DOHH2 (cell line): ENCODE results near the gene LRRC8B.

Experiments used
- EZH2phosphoT487 ChIP-seq: fragments of 200-600 bp; sonication (generic); IDR thresholded peaks from 2 replicates; pipeline ENCODE4 v1.6.1; 2017; ENCODE audit warnings: borderline replicate concordance, mild to moderate bottlenecking, antibody characterized with exemption, low read length, moderate library complexity, mixed read lengths
- TF ChIP-seq, protein P1 (sequence below): fragments of 200-600 bp; sonication (generic); IDR thresholded peaks from one replicate; pipeline ENCODE4 v1.5.1; 2014; ENCODE audit warnings: antibody characterized with exemption, mild to moderate bottlenecking, low read depth, low read length; ENCODE audit not compliant: poor library complexity, severe bottlenecking

DNA sequence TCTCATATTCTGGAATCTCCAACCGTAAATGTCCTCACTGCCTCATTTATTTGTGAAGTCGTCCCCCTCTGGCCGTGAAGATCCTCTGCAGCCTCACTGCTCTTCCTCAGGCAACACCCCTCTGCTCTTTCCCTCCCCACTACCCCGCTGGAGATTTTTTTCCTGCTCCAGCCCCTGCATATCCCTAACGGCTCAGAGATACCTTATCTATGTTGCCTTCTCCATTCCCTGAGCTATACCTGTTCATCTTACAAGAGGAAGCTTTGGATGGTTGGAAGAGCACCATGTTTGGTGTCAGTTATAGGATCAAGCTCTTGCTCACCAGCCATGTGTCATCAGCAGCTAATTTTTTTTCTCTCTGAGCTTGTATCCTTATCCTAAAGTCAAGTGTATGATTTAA is 26.4 kb downstream of the LRRC8B start:
- TF ChIP-seq, protein P1, sequence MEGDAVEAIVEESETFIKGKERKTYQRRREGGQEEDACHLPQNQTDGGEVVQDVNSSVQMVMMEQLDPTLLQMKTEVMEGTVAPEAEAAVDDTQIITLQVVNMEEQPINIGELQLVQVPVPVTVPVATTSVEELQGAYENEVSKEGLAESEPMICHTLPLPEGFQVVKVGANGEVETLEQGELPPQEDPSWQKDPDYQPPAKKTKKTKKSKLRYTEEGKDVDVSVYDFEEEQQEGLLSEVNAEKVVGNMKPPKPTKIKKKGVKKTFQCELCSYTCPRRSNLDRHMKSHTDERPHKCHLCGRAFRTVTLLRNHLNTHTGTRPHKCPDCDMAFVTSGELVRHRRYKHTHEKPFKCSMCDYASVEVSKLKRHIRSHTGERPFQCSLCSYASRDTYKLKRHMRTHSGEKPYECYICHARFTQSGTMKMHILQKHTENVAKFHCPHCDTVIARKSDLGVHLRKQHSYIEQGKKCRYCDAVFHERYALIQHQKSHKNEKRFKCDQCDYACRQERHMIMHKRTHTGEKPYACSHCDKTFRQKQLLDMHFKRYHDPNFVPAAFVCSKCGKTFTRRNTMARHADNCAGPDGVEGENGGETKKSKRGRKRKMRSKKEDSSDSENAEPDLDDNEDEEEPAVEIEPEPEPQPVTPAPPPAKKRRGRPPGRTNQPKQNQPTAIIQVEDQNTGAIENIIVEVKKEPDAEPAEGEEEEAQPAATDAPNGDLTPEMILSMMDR: no peak
- no peak for TF ChIP-seq EZH2phosphoT487
